LoVo (cell line): ENCODE results near the gene BACH1.
"Not testable (repeated sequence)": the region's sequence is repeated elsewhere in the genome, so short reads cannot be mapped to it uniquely, and the experiment has no call there.

ENCODE experiments used
- DNase-seq: peaks from one replicate; pipeline ENCODE4 v3.0.0-alpha.2; 2016; ENCODE audit warnings: low spot score

Gene BACH1

GRCh38 chr21:29298348-29299045 lies at the start of gene BACH1:
Gene BACH1 (plus strand): TSS chr21:29298922. CDS start chr21:29321281, 22,359 bp downstream.
- DNase-seq, result peak; percentile 95

- DNase-seq, result not testable (repeated sequence)
These were observed 49.4 kb upstream of the BACH1 start for GRCh38 chr21:29249289-29249688.

GRCh38 chr21:29250636-29251035 lies 48.1 kb upstream of the BACH1 start:
- no peak for DNase-seq

GRCh38 chr21:29253861-29254260 lies 44.9 kb upstream of the BACH1 start:
- not testable (repeated sequence) for DNase-seq

- no peak for DNase-seq
These were observed 44.2 kb upstream of the BACH1 start for GRCh38 chr21:29254550-29254949.

- DNase-seq, result no peak
These were observed 42.4 kb upstream of the BACH1 start for GRCh38 chr21:29256126-29256910.

- DNase-seq, result no peak
These were observed 41.0 kb upstream of the BACH1 start for GRCh38 chr21:29257701-29258100.

- DNase-seq, result peak; percentile 15
These were observed 39.9 kb upstream of the BACH1 start for GRCh38 chr21:29258626-29259338.

- DNase-seq, result no peak
These were observed 38.3 kb upstream of the BACH1 start for GRCh38 chr21:29260461-29260860.

- no peak for DNase-seq
These were observed 36.9 kb upstream of the BACH1 start for GRCh38 chr21:29261555-29262540.

- no peak for DNase-seq
These were observed 34.0 kb upstream of the BACH1 start for GRCh38 chr21:29264721-29265120.

GRCh38 chr21:29265690-29266479 lies 32.8 kb upstream of the BACH1 start:
- DNase-seq, result no peak

- no peak for DNase-seq
These were observed 31.1 kb upstream of the BACH1 start for GRCh38 chr21:29267666-29268065.

- DNase-seq, result peak; percentile 20
These were observed 26.8 kb upstream of the BACH1 start for GRCh38 chr21:29271927-29272333.

GRCh38 chr21:29277442-29277841 lies 21.3 kb upstream of the BACH1 start:
- DNase-seq, result no peak

GRCh38 chr21:29279558-29279957 lies 19.2 kb upstream of the BACH1 start:
- no peak for DNase-seq

GRCh38 chr21:29281801-29282200 lies 16.9 kb upstream of the BACH1 start:
- DNase-seq, result not testable (repeated sequence)

- no peak for DNase-seq
These were observed 11.3 kb upstream of the BACH1 start for GRCh38 chr21:29287383-29287782.

- no peak for DNase-seq
These were observed 10.5 kb upstream of the BACH1 start for GRCh38 chr21:29288239-29288638.

- DNase-seq, result no peak
These were observed 9.4 kb upstream of the BACH1 start for GRCh38 chr21:29289317-29289716.

- no peak for DNase-seq
These were observed 8.5 kb upstream of the BACH1 start for GRCh38 chr21:29290240-29290639.
